SJCRH30 (cell line): ENCODE data around the gene MMP24. TPM values are rescaled to one million over a fixed set of nuclear protein-coding genes. Genes with fewer than 3 reads are reported as not detected.

Experiments
- DNase-seq, 2 experiments: peaks; one replicate each; pipeline ENCODE4 v3.0.0-alpha.2; 2015 to 2020
- H3K27ac ChIP-seq: fragments of 250-450 bp; sonication (Bioruptor Pico); 2 replicates; pipeline ENCODE4 v1.5.1; 2020; ENCODE audit warnings: mild to moderate bottlenecking, moderate library complexity
- H3K27me3 ChIP-seq: fragments of 250-450 bp; sonication (Bioruptor Pico); 2 replicates; pipeline ENCODE4 v1.5.1; 2020; ENCODE audit warnings: mild to moderate bottlenecking, moderate library complexity
- H3K36me3 ChIP-seq: fragments of 250-450 bp; sonication (Bioruptor Pico); 2 replicates; pipeline ENCODE4 v1.5.1; 2020; ENCODE audit warnings: mild to moderate bottlenecking, moderate library complexity
- H3K4me1 ChIP-seq: fragments of 250-450 bp; sonication (Bioruptor Pico); 2 replicates; pipeline ENCODE4 v1.5.1; 2020; ENCODE audit warnings: mild to moderate bottlenecking, moderate library complexity
- H3K4me3 ChIP-seq: fragments of 250-450 bp; sonication (Bioruptor Pico); 2 replicates; pipeline ENCODE4 v1.5.1; 2020; ENCODE audit warnings: mild to moderate bottlenecking, moderate library complexity
- H3K9me3 ChIP-seq: fragments of 250-450 bp; sonication (Bioruptor Pico); replicated peaks from 2 replicates; pipeline ENCODE4 v1.5.1; 2020; ENCODE audit warnings: mild to moderate bottlenecking, moderate library complexity
- total RNA-seq: library from RNA; depleted of rRNA; stranded (reverse); fragments of >200 nt; shearing (Covaris generic); gene quantifications from 2 replicates; pipeline ENCODE4 v1.2.3, GENCODE V29; 2014

The MMP24 gene
- total RNA-seq, 1 experiment from 2014 or later: not detected

DNA sequence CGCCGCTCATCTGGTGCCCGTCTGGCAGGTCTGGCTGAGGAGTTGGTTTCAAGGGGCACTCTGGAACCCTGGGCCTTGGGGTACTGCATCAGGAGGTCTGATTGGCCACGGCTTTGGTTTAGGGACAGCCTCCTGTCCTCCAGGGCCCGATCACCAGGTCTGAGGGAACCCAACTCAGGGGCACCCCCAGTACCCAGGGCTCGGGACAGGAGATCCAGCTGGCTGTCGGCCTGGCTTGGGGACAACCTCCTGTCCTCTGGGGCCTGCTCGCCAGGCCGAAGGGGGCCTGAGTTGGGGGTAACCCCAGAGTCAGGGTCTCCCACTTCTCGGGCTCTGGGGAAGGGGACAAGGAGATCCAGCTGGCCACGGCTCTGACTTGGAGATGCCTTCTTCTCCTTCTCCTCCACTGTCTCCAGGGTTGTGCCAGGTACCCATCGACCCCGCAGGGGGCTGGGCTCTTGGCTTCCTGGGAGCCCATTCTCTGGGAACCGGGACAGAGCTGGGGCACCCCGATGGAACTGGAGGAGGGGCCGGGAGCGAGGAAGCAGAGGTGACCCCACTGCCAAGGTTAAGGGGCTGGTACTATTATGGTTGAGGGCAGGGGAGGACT lies 60.5 kb downstream of the MMP24 start:
- DNase-seq: no peak
- Histone ChIP-seq H3K36me3 (peaks cover 14% of the 10 kb centered on the region), H3K27ac (no peak overlapping the region), H3K4me3 (no peak overlapping the region), H3K9me3 (no peaks in the 10 kb centered on the region), H3K27me3 (peaks cover 4% of the 10 kb centered on the region), H3K4me1 (peaks cover 3% of the 10 kb centered on the region; the same call in 1 of the 2 replicates)

DNA sequence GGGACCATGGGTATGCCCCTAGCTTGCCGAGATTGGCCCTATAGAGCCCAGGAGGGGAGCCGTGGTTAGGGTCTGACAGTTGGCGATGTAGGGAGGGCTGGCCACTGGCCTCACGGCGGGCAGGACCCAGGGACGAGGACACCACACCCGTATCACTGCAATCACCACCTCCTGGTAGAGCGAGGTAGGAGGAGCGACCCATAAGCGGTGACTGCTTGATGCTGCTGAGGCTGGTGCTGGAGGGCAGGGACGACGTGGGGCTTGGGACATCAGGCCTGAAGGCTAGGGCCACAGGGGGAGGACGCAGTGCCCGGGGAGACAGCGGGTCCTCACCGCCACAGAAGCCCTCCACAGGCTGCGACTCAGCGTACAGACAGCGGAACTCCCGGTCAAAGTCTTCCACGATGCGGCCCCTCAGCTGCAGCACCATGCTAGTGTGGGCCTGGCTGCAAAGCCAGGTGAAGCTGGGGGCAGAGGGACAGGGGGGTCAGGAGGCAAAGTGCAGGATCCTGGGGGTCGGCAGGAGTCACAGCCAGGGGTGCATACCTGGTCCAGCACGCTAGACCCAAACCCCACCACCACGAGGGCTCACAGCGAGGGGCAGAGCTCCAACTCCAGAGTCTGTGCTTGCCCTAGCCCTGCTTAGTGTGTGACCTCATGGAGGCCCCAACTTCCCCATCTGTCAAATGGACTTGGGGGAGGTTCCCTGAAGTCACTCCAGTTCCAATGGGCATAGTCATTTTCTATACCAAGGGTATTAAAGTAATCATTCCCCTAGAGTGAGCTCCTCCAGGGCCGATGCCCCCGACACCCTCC lies 61.2 kb downstream of the MMP24 start:
- Histone ChIP-seq H3K27me3 (peaks cover 9% of the 10 kb centered on the region), H3K4me3 (no peak overlapping the region), H3K27ac (no peak overlapping the region), H3K4me1 (peaks cover 3% of the 10 kb centered on the region; the same call in 1 of the 2 replicates), H3K9me3 (no peaks in the 10 kb centered on the region), H3K36me3 (peaks cover 7% of the 10 kb centered on the region)
- DNase-seq: no peak

DNA sequence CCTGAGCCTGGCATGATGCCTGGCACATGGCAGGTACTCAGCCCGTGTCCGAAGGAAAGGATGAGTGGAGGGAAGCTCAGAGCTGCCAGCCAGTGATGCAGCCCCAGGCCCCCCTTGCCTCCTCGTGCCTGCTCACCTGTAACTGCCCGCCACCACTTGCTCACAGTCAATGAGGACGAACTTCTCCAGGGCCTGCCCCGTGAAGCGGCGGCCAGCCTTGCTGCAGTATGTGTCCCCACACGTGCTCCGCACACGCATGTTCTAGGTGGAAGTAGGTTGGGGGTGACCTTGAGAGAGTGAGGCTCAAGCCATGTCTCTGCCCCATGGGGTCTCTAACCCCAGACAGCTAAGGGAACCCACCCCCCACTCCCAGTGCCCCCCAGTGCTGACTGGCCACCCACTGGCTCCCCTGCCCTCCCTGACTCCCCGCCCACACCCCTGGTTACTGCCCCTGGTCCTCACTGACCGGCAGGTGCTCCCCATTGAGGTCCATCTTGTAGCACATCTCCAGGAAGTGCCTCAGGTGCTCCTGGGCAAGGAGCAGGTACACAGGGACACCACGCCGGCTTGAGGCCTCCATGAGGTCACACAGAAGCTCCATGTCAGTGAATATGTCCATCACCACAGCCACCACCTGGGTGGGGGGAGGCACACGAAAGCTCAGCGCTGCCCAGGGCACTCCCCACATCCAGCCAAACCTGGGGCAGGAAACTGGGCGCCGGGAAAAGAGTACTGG lies 62.0 kb downstream of the MMP24 start:
- H3K9me3 ChIP-seq: no peaks in the 10 kb centered on the region
- H3K27me3 ChIP-seq: peaks cover 9% of the 10 kb centered on the region
- no peaks in the 10 kb centered on the region for H3K36me3 ChIP-seq
- no peak overlapping the region for H3K4me3 ChIP-seq
- no peak overlapping the region for H3K27ac ChIP-seq
- DNase-seq: no peak
- peaks cover under 1% of the 10 kb centered on the region; the same call in 1 of the 2 replicates for H3K4me1 ChIP-seq

DNA sequence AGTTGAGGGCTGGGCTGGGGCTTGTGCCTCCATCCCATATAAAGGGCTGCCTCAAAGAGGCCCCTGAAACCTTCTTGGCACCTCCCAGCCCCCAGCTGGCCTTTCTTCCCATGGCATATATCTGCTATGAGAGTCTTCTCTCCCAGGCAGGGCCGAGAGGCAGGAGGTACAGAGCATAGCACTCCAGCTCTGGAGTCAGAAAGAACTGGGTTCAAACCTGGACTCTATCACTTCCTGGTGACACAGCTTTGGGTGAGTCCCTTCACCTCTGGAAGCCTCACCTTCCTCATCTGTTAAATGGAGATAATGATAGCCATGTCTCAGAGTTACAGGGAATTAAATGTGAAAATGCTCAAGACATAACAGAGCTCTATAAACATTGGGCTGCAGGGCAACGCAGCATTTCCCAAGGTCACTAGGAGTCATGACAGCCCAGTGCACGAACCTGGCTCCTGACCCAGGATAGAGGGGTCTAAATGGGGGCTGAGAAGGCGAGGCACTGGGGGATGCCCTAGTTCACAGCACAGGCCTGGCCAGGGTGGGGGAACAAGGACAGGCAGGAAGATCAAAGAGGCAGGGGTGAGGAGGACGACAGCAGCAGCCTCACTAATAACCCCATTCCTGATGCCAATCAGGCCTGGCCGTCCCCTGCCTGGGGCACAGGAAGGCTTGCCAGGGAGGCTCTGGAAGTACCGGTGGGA lies 63.8 kb downstream of the MMP24 start:
- no peak for DNase-seq
- no peaks in the 10 kb centered on the region for H3K36me3 ChIP-seq
- no peaks in the 10 kb centered on the region for H3K4me1 ChIP-seq
- peaks cover 14% of the 10 kb centered on the region for H3K27me3 ChIP-seq
- no peak overlapping the region for H3K4me3 ChIP-seq
- H3K9me3 ChIP-seq: no peaks in the 10 kb centered on the region
- no peak overlapping the region for H3K27ac ChIP-seq

DNA sequence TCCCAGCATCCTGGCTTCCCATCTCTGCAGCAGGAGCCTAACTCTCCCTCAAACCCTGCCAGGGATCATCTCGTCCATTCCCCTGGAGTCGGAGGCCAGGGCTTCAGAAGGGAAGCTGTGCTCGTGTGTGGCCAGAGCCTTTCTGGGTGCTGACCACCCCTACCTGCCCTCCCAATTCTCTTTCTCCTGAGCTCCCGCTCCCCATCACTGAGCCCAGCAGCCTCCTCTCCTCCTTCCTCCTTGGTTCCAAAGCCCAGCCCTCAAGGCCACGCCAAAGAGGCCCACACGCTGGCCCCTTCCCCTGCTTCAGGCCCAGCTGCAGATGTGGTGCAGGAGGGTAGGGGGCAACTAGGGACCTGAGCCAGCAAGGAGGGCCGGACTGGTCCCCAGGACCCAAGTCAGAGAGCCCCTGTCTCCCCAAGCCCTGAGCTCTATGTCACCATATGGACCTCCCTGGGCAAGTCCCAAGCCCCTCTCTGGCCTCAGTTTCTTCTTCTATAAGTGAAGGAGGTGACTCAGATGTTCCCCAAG lies 64.5 kb downstream of the MMP24 start:
- DNase-seq: peak in 1 of 2 experiments; percentile 4
- H3K9me3 ChIP-seq: no peaks in the 10 kb centered on the region
- peaks cover 14% of the 10 kb centered on the region for H3K27me3 ChIP-seq
- no peaks in the 10 kb centered on the region for H3K36me3 ChIP-seq
- no peak overlapping the region for H3K27ac ChIP-seq
- no peaks in the 10 kb centered on the region for H3K4me1 ChIP-seq
- H3K4me3 ChIP-seq: no peak overlapping the region

DNA sequence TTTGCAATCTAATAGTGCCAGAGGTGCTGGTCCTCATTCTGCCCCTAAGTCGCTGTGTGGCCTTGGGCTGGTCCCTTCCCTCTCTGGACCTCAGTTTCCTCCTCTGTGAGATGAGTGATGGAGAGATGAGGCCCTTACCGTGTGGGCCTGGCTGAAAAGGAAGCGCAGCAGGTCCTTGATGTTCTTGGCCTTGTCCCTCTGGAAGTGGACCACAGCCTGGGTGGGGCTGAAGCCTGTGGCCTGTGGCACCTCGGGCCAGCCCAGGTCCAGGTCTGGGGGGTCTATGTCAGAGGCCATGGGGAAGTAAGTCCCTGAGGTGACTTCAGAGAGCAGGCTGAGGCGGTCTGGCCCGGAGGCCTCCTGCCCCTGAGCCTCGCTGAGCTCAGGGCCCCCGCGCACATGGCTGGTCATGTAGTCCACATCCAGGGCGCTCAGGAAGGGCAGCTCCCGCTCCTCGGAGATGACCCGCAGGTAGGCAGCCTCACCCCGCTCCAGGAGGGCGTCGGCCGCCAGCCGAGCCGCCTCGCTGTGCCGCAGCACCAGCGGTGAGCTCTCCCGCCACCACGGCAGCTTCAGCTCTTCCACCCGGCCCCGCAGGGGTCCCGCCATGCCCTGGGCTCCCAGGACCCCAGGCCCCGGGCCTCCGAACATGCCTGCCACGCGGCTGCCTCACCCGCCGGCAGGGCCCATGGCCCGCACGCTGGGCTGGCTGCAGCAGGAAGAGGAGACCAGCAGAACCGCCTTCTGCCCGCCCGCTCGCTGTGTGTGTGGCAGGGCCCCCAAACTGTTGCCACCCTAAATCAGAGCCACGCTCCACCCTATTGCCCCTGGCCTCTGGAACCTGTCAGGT lies 65.4 kb downstream of the MMP24 start, which contains the start of gene FAM83C:
TSS of gene FAM83C (minus strand) at position 772 of the 850 bp plus-strand sequence. CDS start at position 651, 121 bp downstream.
- peaks cover 19% of the 10 kb centered on the region for H3K27me3 ChIP-seq
- no peaks in the 10 kb centered on the region for H3K4me1 ChIP-seq
- no peak for DNase-seq
- no peak within 1 kb of the TSS for H3K4me3 ChIP-seq
- no peaks in the 10 kb centered on the region for H3K9me3 ChIP-seq
- H3K36me3 ChIP-seq: no peaks in the 10 kb centered on the region
- H3K27ac ChIP-seq: no peak within 1 kb of the TSS

DNA sequence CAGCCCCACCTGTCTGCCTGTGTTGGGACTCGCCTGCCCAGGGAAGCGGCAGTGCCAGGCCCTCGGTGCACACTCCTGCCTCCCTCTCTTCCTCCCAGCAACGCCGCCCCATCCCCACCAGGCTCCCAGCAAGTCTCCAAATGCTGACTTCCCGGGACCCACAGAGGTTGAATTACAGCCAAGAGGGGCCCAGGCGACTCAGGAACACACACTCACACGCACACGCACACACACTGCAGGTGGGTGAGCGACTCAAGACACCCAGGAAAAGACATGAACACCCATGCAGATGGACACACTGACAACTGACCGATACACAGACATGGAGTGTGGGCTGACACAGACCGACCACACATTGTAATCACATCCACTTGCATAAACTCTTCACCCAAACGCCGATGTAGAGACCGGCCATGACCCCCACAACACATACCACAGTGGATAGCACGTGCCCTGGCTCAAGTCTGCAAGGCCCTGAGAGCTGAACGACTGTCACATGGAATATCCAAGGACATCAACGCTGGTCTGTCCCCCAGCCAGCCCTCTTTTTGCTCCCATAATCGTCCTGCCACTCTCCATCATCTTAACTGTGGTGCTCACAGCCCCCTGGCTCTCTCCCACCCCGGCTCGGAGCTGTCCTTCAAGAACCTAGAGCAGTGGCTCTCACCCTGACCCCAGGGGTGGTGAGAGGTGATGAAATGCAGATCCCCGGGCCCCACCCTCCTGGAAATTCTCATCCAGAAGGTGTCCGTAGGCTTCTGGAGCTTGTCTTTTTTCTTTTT lies 66.2 kb downstream of the MMP24 start:
- H3K4me1 ChIP-seq: no peaks in the 10 kb centered on the region
- no peak for DNase-seq
- H3K27ac ChIP-seq: no peak overlapping the region
- no peaks in the 10 kb centered on the region for H3K9me3 ChIP-seq
- peaks cover 20% of the 10 kb centered on the region for H3K27me3 ChIP-seq
- H3K36me3 ChIP-seq: no peaks in the 10 kb centered on the region
- H3K4me3 ChIP-seq: no peak overlapping the region

DNA sequence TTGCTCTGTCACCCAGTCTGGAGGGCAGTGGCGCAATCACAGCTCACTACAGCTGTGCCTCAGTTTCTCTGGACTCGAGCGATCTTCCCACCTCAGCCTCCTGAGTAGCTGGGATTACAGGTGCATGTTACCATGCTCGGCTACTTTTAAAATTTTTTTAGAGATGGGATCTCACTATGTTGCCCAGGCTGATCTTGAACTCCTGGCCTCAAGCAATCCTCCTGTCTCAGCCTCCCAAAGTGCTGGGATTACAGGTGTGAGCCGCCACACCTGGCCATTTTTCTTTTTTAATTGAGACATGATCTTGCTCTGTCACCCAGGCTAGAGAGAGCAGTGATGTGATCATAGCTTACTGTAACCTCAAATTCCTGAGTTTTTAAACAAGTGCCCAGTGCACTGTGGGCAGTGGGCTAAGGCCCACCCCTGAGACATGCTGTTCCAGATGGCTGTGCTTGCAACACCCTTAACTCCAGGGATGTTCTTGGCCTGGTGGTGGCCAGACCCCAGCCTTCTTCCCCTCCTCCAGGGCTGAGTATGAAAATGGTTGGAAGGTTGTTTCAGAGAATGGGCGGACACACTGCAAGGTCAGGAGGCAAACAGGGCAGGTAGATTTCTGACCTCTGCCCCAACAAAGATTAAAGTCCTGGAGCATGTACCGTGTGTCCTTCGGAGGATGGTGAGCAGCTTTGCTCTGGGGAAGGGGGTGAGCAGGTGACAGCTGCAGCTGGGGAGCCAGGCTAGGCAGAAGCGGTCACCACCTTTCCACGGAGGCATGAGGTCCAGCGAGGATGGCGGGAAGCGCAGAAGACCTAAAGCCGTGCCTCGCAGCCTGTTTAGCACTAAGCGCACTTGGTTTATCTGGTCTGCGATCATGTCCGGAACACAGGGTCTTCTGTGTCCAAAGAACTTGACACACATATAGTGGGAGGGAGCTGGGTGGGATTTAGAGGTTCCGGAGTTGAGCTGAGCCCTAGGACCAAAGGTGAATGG lies 67.1 kb downstream of the MMP24 start:
- H3K4me1 ChIP-seq: no peaks in the 10 kb centered on the region
- no peaks in the 10 kb centered on the region for H3K9me3 ChIP-seq
- peaks cover 20% of the 10 kb centered on the region for H3K27me3 ChIP-seq
- H3K36me3 ChIP-seq: no peaks in the 10 kb centered on the region
- DNase-seq: no peak
- H3K4me3 ChIP-seq: no peak overlapping the region
- H3K27ac ChIP-seq: no peak overlapping the region

DNA sequence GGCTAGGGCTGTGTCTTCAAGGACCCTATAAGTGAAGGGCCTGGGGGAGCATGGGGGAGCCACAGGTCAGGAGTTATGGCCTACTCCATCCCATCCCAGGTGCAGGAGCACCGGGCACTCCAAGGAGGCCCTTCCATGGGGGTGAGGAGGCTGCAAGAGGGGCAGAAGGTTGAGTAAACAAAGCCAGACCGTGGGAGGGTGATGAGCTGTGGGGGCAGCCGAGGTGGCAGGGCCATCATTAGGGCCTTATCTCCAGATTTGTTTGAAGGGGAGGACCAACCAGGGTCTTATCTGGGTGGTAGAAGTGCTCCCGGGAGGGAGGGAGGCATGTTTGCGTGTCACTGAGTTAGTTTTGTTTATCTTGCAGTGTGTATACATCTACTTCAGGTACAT lies 67.8 kb downstream of the MMP24 start:
- no peaks in the 10 kb centered on the region for H3K36me3 ChIP-seq
- DNase-seq: no peak
- no peaks in the 10 kb centered on the region for H3K9me3 ChIP-seq
- no peak overlapping the region for H3K4me3 ChIP-seq
- H3K27ac ChIP-seq: no peak overlapping the region
- peaks cover 20% of the 10 kb centered on the region for H3K27me3 ChIP-seq
- H3K4me1 ChIP-seq: no peaks in the 10 kb centered on the region

DNA sequence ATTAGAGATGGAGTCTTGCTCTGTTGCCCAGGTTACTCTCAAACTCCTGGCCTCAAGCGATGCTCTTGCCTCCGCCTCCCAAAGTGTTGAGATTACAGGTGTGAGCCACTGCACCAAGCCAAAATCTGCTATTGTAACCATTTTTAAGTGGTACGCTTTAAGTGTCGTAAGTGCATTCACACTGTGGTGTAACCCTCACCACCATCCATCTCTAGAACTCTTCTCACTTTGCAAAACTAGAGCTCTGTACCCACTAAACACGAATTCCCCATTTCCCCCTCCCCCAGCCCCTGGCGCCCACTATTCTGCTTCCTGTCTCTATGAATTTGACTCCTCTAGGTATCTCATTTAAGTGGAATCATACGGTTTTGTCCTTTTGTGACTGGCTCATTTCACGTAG lies 68.6 kb downstream of the MMP24 start:
- Histone ChIP-seq H3K4me1 (no peaks in the 10 kb centered on the region), H3K4me3 (no peak overlapping the region), H3K27me3 (peaks cover 20% of the 10 kb centered on the region), H3K36me3 (no peaks in the 10 kb centered on the region), H3K27ac (no peak overlapping the region), H3K9me3 (no peaks in the 10 kb centered on the region)
- DNase-seq: no peak

DNA sequence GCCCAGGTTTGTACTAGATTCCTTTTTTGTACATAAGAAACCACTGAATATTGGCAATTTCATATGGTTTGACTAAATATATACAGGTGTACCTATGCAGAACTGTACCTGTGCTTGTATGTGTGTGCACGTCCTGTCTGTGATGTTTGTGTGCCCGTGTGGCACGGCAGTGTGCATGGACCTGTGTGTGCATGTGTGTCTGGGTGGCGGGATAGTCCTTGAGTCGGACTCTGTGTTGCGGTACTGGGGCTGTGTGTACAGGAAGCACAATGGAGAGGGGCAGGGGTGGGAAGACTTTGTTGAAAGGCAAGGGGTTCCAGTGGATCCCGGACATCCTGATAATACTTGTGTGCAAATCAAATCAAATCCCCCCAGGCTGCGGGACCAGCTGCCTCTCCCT lies 69.2 kb downstream of the MMP24 start:
- H3K27ac ChIP-seq: no peak overlapping the region
- peaks cover 20% of the 10 kb centered on the region for H3K27me3 ChIP-seq
- no peaks in the 10 kb centered on the region for H3K4me1 ChIP-seq
- no peaks in the 10 kb centered on the region for H3K36me3 ChIP-seq
- DNase-seq: no peak
- no peak overlapping the region for H3K4me3 ChIP-seq
- no peaks in the 10 kb centered on the region for H3K9me3 ChIP-seq

DNA sequence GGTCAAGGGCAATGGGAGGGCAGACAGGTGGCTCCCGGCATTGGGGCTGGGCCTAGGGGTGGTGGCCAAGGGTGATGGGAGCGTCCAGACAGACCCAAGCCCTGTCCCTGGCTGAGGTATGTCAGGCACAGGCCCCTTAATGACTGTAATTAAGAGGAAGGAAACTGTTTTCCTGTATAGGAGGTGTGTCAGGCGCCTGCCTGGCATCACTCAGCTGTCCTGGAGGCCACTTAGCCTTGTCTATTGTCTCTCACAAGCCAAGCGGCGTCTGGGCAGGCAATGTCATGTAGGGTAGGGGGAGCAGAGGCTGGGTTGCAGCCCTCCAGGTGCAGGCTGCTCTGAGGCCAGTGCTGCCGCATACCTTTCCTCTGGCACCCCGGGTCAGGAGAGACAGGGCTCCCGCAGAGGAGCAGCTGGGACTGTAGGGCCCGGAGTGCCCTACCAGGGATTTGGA lies 69.6 kb downstream of the MMP24 start:
- peaks cover 20% of the 10 kb centered on the region for H3K27me3 ChIP-seq
- no peaks in the 10 kb centered on the region for H3K4me1 ChIP-seq
- H3K9me3 ChIP-seq: no peaks in the 10 kb centered on the region
- no peak overlapping the region for H3K27ac ChIP-seq
- no peak overlapping the region for H3K4me3 ChIP-seq
- H3K36me3 ChIP-seq: no peaks in the 10 kb centered on the region
- DNase-seq: no peak
